Vagina (tissue), 2 donors: ENCODE results near the gene DACH1.
"Not testable (repeated sequence)": the region's sequence is repeated elsewhere in the genome, so short reads cannot be mapped to it uniquely, and the experiment has no call there.

Source experiments
- POLR2A ChIP-seq, 2 donors: fragments of 450-650 bp; IDR thresholded peaks; one replicate each; pipeline ENCODE4 v1.6.1; 2017; ENCODE audit warnings: antibody characterized with exemption in 2 of 2, mild to moderate bottlenecking in 2 of 2, moderate library complexity in 2 of 2
- TF ChIP-seq, protein P1 (sequence below), 3 experiments: fragments of 450-650 bp in 2 of 3; fragments of 200-600 bp in 1 of 3; sonication (generic) in 1 of 3; IDR thresholded peaks; one replicate each; pipeline ENCODE4 v1.5.1; 2017 to 2019; ENCODE audit warnings: antibody characterized with exemption in 3 of 3, mild to moderate bottlenecking in 2 of 3, moderate library complexity in 2 of 3

DNA sequence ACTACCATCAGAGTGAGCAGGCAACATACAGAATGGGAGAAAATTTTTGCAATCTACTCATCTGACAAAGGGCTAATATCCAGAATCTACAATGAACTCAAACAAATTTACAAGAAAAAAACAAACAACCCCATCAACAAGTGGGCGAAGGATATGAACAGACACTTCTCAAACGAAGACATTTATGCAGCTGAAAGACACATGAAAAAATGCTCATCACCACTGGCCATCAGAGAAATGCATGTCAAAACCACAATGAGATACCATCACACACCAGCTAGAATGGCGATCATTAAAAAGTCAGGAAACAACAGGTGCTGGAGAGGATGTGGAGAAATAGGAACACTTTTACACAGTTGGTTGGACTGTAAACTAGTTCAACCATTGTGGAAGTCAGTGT, 26.5 kb upstream of the DACH1 start:
- TF ChIP-seq, protein P1, sequence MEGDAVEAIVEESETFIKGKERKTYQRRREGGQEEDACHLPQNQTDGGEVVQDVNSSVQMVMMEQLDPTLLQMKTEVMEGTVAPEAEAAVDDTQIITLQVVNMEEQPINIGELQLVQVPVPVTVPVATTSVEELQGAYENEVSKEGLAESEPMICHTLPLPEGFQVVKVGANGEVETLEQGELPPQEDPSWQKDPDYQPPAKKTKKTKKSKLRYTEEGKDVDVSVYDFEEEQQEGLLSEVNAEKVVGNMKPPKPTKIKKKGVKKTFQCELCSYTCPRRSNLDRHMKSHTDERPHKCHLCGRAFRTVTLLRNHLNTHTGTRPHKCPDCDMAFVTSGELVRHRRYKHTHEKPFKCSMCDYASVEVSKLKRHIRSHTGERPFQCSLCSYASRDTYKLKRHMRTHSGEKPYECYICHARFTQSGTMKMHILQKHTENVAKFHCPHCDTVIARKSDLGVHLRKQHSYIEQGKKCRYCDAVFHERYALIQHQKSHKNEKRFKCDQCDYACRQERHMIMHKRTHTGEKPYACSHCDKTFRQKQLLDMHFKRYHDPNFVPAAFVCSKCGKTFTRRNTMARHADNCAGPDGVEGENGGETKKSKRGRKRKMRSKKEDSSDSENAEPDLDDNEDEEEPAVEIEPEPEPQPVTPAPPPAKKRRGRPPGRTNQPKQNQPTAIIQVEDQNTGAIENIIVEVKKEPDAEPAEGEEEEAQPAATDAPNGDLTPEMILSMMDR (IDR thresholded peaks at IDR 0.05), result not testable (repeated sequence)
- TF ChIP-seq POLR2A (IDR thresholded peaks at IDR 0.05), result not testable (repeated sequence)
